HepG2 (cell line): ENCODE results near the gene HOXD3. TPM values are rescaled to one million over a fixed set of nuclear protein-coding genes. Genes with fewer than 3 reads are reported as not detected.

Experiments used
- ATAC-seq: fragments of 200-7000 bp; cut with Tn5 transposase; 3 replicates; pipeline ENCODE4 v1.9.1; 2020; ENCODE audit warnings: mild to moderate bottlenecking, moderate library complexity
- BruUV-seq: library from RNA; stranded (reverse); fragments of 400-500 nt; replicated peaks from 2 replicates; lab custom pipeline; 2021; lab: Mats Ljungman, UMichigan
- CTCF ChIA-PET: fragments of 300-600 bp; formaldehyde crosslinking; extraction: SDS; loops from one replicate; lab custom pipeline; 2021; ENCODE audit warnings: low total read pairs, inconsistent platforms, low intra/inter-chr PET ratio; lab: Yijun Ruan, JAX
- POLR2A ChIA-PET: fragments of 350-600 bp; sonication (Branson Sonifier 250); formaldehyde crosslinking; loops from one replicate; lab custom pipeline; 2020; ENCODE audit warnings: antibody characterized with exemption, inconsistent platforms; lab: Yijun Ruan, JAX
- DNase-seq: peaks from one replicate; pipeline ENCODE4 v3.0.0-alpha.2; 2015; ENCODE audit warnings: low spot score
- FAIRE-seq: peaks from 3 replicates; lab custom pipeline; 2011; peaks lifted over from hg19 to GRCh38; lab: Jason Lieb, UNC
- H2AFZ ChIP-seq: one replicate; pipeline ENCODE4 v1.6.1; 2011; ENCODE audit warnings: low read length, inconsistent platforms
- H3K27ac ChIP-seq: fragments of 300-600 bp; 3 replicates; pipeline ENCODE4 v1.8.0; 2011; ENCODE audit warnings: mixed run types, mild to moderate bottlenecking, mixed read lengths, low read length, inconsistent platforms; ENCODE audit not compliant: insufficient read depth; ENCODE audit errors: extremely low read length
- H3K27me3 ChIP-seq, 2 experiments: fragments of 200-600 bp in 1 of 2; 2 replicates in 1 of 2; 3 replicates in 1 of 2; pipeline versions ENCODE4 v1.6.0 to v1.8.0; 2011; ENCODE audit warnings: low read length in 2 of 2, mild to moderate bottlenecking in 2 of 2, moderate library complexity in 2 of 2, inconsistent platforms in 1 of 2; ENCODE audit not compliant: insufficient read depth in 2 of 2, control insufficient read depth in 1 of 2
- H3K36me3 ChIP-seq, 2 experiments: fragments of 200-600 bp in 1 of 2; replicated peaks in 1 of 2; 2 replicates in 1 of 2; 3 replicates in 1 of 2; pipeline versions ENCODE4 v1.5.1 to v1.8.0; 2011; ENCODE audit warnings: low read length in 2 of 2, inconsistent platforms in 1 of 2; ENCODE audit not compliant: insufficient read depth in 2 of 2, control insufficient read depth in 1 of 2
- H3K4me1 ChIP-seq: 2 replicates; pipeline ENCODE4 v1.5.1; 2012; ENCODE audit warnings: low read length, inconsistent platforms; ENCODE audit not compliant: insufficient read depth
- H3K4me2 ChIP-seq: 2 replicates; pipeline ENCODE4 v1.6.0; 2011; ENCODE audit warnings: low read depth, low read length, inconsistent platforms
- H3K4me3 ChIP-seq, 3 experiments: fragments of 200-600 bp in 1 of 3; sonication (generic), shearing (Covaris generic) in 1 of 3; replicated peaks in 1 of 3; 2 replicates each; pipeline ENCODE4 v1.5.1; 2011 to 2016; ENCODE audit warnings: low read length in 3 of 3, inconsistent platforms in 2 of 3, low read depth in 2 of 3, mild to moderate bottlenecking in 2 of 3, control low read depth in 1 of 3, mixed read lengths in 1 of 3; ENCODE audit not compliant: insufficient read depth in 1 of 3
- H3K79me2 ChIP-seq: one replicate; pipeline ENCODE4 v1.6.1; 2011; ENCODE audit warnings: low read length, inconsistent platforms; ENCODE audit not compliant: insufficient read depth
- H3K9ac ChIP-seq: 2 replicates; pipeline ENCODE4 v1.6.0; 2011; ENCODE audit warnings: mild to moderate bottlenecking, low read depth, low read length, inconsistent platforms; ENCODE audit not compliant: insufficient read depth
- H3K9me3 ChIP-seq: 2 replicates; pipeline ENCODE4 v1.5.1; 2012; ENCODE audit warnings: mild to moderate bottlenecking, low read length
- H4K20me1 ChIP-seq: 2 replicates; pipeline ENCODE4 v1.6.0; 2011; ENCODE audit warnings: inconsistent platforms, mild to moderate bottlenecking, low read length, moderate library complexity; ENCODE audit not compliant: insufficient read depth
- GABPB1 ChIP-seq: IDR thresholded peaks from 2 replicates; pipeline ENCODE4 v1.6.1; 2016; ENCODE audit warnings: mild to moderate bottlenecking, missing genetic modification reagents, moderate library complexity, missing compliant biosample characterization
- HNF4G ChIP-seq, 2 experiments: sonication (generic) in 1 of 2; formaldehyde crosslinking in 1 of 2; IDR thresholded peaks; 2 replicates each; pipeline versions ENCODE4 v1.4.0 to v1.6.1; 2011 to 2020; ENCODE audit warnings: borderline replicate concordance in 2 of 2, low read depth in 2 of 2, mild to moderate bottlenecking in 2 of 2, low read length in 1 of 2, missing genetic modification reagents in 1 of 2, moderate library complexity in 1 of 2
- HNRNPH1 ChIP-seq: fragments of 200-400 bp; formaldehyde crosslinking; optimal IDR thresholded peaks from 2 replicates; pipeline ENCODE3; 2017; ENCODE audit warnings: mild to moderate bottlenecking, low read depth, low read length
- HOXA7 ChIP-seq: sonication (generic); formaldehyde crosslinking; IDR thresholded peaks from 2 replicates; pipeline ENCODE4 v1.8.1; 2022; ENCODE audit warnings: mild to moderate bottlenecking, missing genetic modification reagents, moderate library complexity
- KDM4B ChIP-seq: sonication (generic); formaldehyde crosslinking; IDR thresholded peaks from 2 replicates; pipeline ENCODE4 v1.4.0; 2020; ENCODE audit warnings: missing genetic modification reagents
- RFX3 ChIP-seq: IDR thresholded peaks from 2 replicates; pipeline ENCODE4 v1.6.1; 2016; ENCODE audit warnings: missing biosample characterization, missing genetic modification reagents
- RFXAP ChIP-seq: sonication (generic); formaldehyde crosslinking; IDR thresholded peaks from 2 replicates; pipeline ENCODE4 v1.4.0; 2020; ENCODE audit warnings: missing genetic modification reagents, borderline replicate concordance
- SRF ChIP-seq: IDR thresholded peaks from 2 replicates; pipeline ENCODE4 v1.6.1; 2011; ENCODE audit warnings: mild to moderate bottlenecking, low read depth, low read length, moderate library complexity
- TBL1XR1 ChIP-seq: fragments of 150-350 bp; IDR thresholded peaks from 2 replicates; pipeline ENCODE4 v1.6.1; 2014; ENCODE audit warnings: borderline replicate concordance, low read length; ENCODE audit not compliant: partially characterized antibody
- ZNF337 ChIP-seq: sonication (generic); formaldehyde crosslinking; IDR thresholded peaks from 2 replicates; pipeline ENCODE4 v1.5.1; 2020; ENCODE audit warnings: missing genetic modification reagents, low read depth, mild to moderate bottlenecking, borderline replicate concordance
- ZNF550 ChIP-seq: sonication (generic); formaldehyde crosslinking; IDR thresholded peaks from 2 replicates; pipeline ENCODE4 v1.4.0; 2020; ENCODE audit warnings: mild to moderate bottlenecking, missing genetic modification reagents, borderline replicate concordance
- ZNF674 ChIP-seq: sonication (generic); formaldehyde crosslinking; IDR thresholded peaks from 2 replicates; pipeline ENCODE4 v1.5.0; 2020; ENCODE audit warnings: low read depth, mild to moderate bottlenecking, missing genetic modification reagents
- WGBS: methylation state at CpG from one replicate; pipeline ENCODE4 v1.1.6; 2017; ENCODE audit warnings: low lambda C conversion rate; 5-methylcytosine and 5-hydroxymethylcytosine counted together
- in situ Hi-C: cut with HindIII; loops from 2 replicates; pipeline ENCODE4 v1.10.0; 2017; ENCODE audit warnings: low pct_unique_long_range_greater_than_20kb; ENCODE audit not compliant: extremely low pct_ligation_motif_present
- intact Hi-C: fragments of 100-400 bp; cut with micrococcal nuclease; formaldehyde crosslinking; loops from one replicate; pipeline ENCODE4 v1.10.0; 2022; ENCODE audit not compliant: unreplicated experiment
- polyA plus RNA-seq, 8 experiments: library from polyadenylated mRNA; depleted of rRNA in 3 of 8; stranded (reverse) in 7 of 8; unstranded in 1 of 8; fragments of >200 nt; fragmentation: Illumina TruSeq in 4 of 8; extraction: Trizol in 4 of 8; gene quantifications; 2 replicates each; pipeline versions ENCODE4 v1.2.1 to v1.2.3, GENCODE V29; 2011 to 2016; ENCODE audit warnings: low read depth in 4 of 8, missing spikeins in 1 of 8, mixed read lengths in 1 of 8; ENCODE audit not compliant: insufficient read depth in 1 of 8
- total RNA-seq, 5 experiments: library from RNA; depleted of rRNA; stranded (reverse); fragments of >200 nt; fragmentation: Illumina TruSeq; extraction: Trizol; gene quantifications; 2 replicates each; pipeline ENCODE4 v1.2.3, GENCODE V29; 2016; ENCODE audit warnings: low read depth in 1 of 5
- TF ChIP-seq, protein P1 (sequence below): sonication (generic); formaldehyde crosslinking; IDR thresholded peaks from 2 replicates; pipeline ENCODE4 v1.5.1; 2020; ENCODE audit warnings: missing genetic modification reagents, mild to moderate bottlenecking, borderline replicate concordance
- TF ChIP-seq, protein P2 (sequence below): sonication (generic); formaldehyde crosslinking; IDR thresholded peaks from 2 replicates; pipeline ENCODE4 v1.8.1; 2023; ENCODE audit warnings: missing genetic modification reagents, inconsistent platforms, borderline replicate concordance
- TF ChIP-seq, protein P3 (sequence below): sonication (generic); formaldehyde crosslinking; IDR thresholded peaks from 2 replicates; pipeline ENCODE4 v1.8.1; 2022; ENCODE audit warnings: mild to moderate bottlenecking, missing genetic modification reagents
- TF ChIP-seq, protein P4 (sequence below): conservative IDR thresholded peaks from 2 replicates; pipeline ENCODE4 v1.6.1; 2018; ENCODE audit warnings: missing genetic modification reagents
- TF ChIP-seq, protein P5 (sequence below): sonication (generic); formaldehyde crosslinking; IDR thresholded peaks from 2 replicates; pipeline ENCODE4 v1.4.0; 2020; ENCODE audit warnings: mild to moderate bottlenecking, missing genetic modification reagents

The HOXD3 gene
- total and polyA plus RNA-seq, 2 of the 13 experiments (the other 11 are each of a cell fraction or from before 2014, with no cell fraction given) = 0.05 to 0.09 TPM

- FAIRE-seq = no peak
- no TSS peak for BruUV-seq
These were observed 34.9 kb upstream of the HOXD3 start for GRCh38 chr2:176122052-176122682.

More at GRCh38 chr2:176122052-176122682, 34.9 kb upstream of the HOXD3 start:
- intact Hi-C loops (no loop called here), in situ Hi-C loops (no loop called here)
- Histone ChIP-seq H3K4me1 (no peaks in the 10 kb centered on the region), H3K4me3 (no peak overlapping the region), H3K36me3 (no peaks in the 10 kb centered on the region), H3K4me2 (no peak overlapping the region), H3K9ac (no peak overlapping the region), H3K9me3 (no peaks in the 10 kb centered on the region), H4K20me1 (no peaks in the 10 kb centered on the region; the same call in 1 of the 2 replicates), H3K27ac (no peak overlapping the region), H3K79me2 (no peaks in the 10 kb centered on the region), H3K27me3 (peaks cover 24 to 92% of the 10 kb centered on the region in 2 experiments), H2AFZ (no peak overlapping the region)
- ChIA-PET CTCF (no interaction called here), POLR2A (no interaction called here)
- DNase-seq (no peak), ATAC-seq (no peak)
- WGBS = 70% methylated on average over 47 of the region's 47 CpGs
- TF ChIP-seq ZNF337 (CRISPR knock-in tag) = no peak
- TF ChIP-seq HNF4G (IDR thresholded peaks at IDR 0.05; ENCODE audit: borderline replicate concordance, low read depth, low read length) = no peak
- no peak for TF ChIP-seq HNF4G (CRISPR knock-in tag; IDR thresholded peaks at IDR 0.05; ENCODE audit: borderline replicate concordance, low read depth)
- TF ChIP-seq, protein P1, sequence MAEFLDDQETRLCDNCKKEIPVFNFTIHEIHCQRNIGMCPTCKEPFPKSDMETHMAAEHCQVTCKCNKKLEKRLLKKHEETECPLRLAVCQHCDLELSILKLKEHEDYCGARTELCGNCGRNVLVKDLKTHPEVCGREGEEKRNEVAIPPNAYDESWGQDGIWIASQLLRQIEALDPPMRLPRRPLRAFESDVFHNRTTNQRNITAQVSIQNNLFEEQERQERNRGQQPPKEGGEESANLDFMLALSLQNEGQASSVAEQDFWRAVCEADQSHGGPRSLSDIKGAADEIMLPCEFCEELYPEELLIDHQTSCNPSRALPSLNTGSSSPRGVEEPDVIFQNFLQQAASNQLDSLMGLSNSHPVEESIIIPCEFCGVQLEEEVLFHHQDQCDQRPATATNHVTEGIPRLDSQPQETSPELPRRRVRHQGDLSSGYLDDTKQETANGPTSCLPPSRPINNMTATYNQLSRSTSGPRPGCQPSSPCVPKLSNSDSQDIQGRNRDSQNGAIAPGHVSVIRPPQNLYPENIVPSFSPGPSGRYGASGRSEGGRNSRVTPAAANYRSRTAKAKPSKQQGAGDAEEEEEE (CRISPR knock-in tag) = no peak
- TF ChIP-seq, protein P2, sequence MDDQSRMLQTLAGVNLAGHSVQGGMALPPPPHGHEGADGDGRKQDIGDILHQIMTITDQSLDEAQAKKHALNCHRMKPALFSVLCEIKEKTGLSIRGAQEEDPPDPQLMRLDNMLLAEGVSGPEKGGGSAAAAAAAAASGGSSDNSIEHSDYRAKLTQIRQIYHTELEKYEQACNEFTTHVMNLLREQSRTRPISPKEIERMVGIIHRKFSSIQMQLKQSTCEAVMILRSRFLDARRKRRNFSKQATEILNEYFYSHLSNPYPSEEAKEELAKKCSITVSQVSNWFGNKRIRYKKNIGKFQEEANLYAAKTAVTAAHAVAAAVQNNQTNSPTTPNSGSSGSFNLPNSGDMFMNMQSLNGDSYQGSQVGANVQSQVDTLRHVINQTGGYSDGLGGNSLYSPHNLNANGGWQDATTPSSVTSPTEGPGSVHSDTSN (CRISPR knock-in tag) = no peak
- TF ChIP-seq GABPB1 (CRISPR knock-in tag) = no peak
- TF ChIP-seq, protein P3, sequence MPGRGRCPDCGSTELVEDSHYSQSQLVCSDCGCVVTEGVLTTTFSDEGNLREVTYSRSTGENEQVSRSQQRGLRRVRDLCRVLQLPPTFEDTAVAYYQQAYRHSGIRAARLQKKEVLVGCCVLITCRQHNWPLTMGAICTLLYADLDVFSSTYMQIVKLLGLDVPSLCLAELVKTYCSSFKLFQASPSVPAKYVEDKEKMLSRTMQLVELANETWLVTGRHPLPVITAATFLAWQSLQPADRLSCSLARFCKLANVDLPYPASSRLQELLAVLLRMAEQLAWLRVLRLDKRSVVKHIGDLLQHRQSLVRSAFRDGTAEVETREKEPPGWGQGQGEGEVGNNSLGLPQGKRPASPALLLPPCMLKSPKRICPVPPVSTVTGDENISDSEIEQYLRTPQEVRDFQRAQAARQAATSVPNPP (CRISPR knock-in tag) = no peak
- TF ChIP-seq HOXA7 (CRISPR knock-in tag) = no peak
- TF ChIP-seq SRF = no peak
- no peak for TF ChIP-seq HNRNPH1
- TF ChIP-seq RFXAP = no peak
- no peak for TF ChIP-seq KDM4B (CRISPR knock-in tag)
- TF ChIP-seq, protein P4, sequence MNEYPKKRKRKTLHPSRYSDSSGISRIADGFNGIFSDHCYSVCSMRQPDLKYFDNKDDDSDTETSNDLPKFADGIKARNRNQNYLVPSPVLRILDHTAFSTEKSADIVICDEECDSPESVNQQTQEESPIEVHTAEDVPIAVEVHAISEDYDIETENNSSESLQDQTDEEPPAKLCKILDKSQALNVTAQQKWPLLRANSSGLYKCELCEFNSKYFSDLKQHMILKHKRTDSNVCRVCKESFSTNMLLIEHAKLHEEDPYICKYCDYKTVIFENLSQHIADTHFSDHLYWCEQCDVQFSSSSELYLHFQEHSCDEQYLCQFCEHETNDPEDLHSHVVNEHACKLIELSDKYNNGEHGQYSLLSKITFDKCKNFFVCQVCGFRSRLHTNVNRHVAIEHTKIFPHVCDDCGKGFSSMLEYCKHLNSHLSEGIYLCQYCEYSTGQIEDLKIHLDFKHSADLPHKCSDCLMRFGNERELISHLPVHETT (CRISPR knock-in tag) = no peak
- no peak for TF ChIP-seq TBL1XR1
- TF ChIP-seq, protein P5, sequence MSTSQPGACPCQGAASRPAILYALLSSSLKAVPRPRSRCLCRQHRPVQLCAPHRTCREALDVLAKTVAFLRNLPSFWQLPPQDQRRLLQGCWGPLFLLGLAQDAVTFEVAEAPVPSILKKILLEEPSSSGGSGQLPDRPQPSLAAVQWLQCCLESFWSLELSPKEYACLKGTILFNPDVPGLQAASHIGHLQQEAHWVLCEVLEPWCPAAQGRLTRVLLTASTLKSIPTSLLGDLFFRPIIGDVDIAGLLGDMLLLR (CRISPR knock-in tag) = no peak
- TF ChIP-seq ZNF550 = no peak
- TF ChIP-seq ZNF674 (CRISPR knock-in tag) = no peak
- TF ChIP-seq RFX3 (CRISPR knock-in tag) = no peak
